ENCODE results near the gene FCER1A. TPM values are rescaled to one million over a fixed set of nuclear protein-coding genes. Genes with fewer than 3 reads are reported as not detected.

FCER1A gene
- total and polyA plus RNA-seq, 10 of the 15 experiments (the other 5 are each of a cell fraction or from before 2014, with no cell fraction given), result 0.06 to 0.62 (median 0.20) TPM; not detected in 5

- TF ChIP-seq MEF2A (IDR thresholded peaks at IDR 0.05; ENCODE audit: insufficient read depth, low read depth, low read length) (no peak), RBBP5 (conservative IDR thresholded peaks at IDR 0.05) (no peak), STAT1 (conservative IDR thresholded peaks at IDR 0.05) (no peak)
Measured at GRCh38 chr1:159274631-159275030, 27.5 kb upstream of the FCER1A start (continued).

GRCh38 chr1:159275891-159276290 lies 26.2 kb upstream of the FCER1A start:
- intact Hi-C loops (cut with micrococcal nuclease; ENCODE audit: unreplicated experiment), result no loop called here
- CTCF ChIA-PET, result no interaction called here

More at GRCh38 chr1:159275891-159276290, 26.2 kb upstream of the FCER1A start:
- Histone ChIP-seq H3K4me2 (ENCODE audit: control insufficient read depth, insufficient read depth) (no peak overlapping the region), H3K36me3 (ENCODE audit: control insufficient read depth in 2 of 2, insufficient read depth in 2 of 2, low read length in 1 of 2) (no peaks in the 10 kb centered on the region), H3K4me1 (ENCODE audit: control insufficient read depth, insufficient read depth, low read length) (no peaks in the 10 kb centered on the region), H3K27me3 (replicated peaks in 1 of 2; ENCODE audit: control insufficient read depth in 2 of 2, insufficient read depth in 2 of 2, low read length in 1 of 2) (peaks cover 0 to 3% of the 10 kb centered on the region in 2 experiments; a peak in 1 of 4 replicates), H3K79me2 (ENCODE audit: control insufficient read depth, insufficient read depth, low read length) (no peaks in the 10 kb centered on the region), H3K27ac (ENCODE audit: control insufficient read depth, insufficient read depth) (no peak overlapping the region), H2AFZ (ENCODE audit: control insufficient read depth, low read depth, low read length) (no peak overlapping the region), H3K9ac (ENCODE audit: control insufficient read depth, insufficient read depth, low read length) (no peak overlapping the region), H3K4me3 (no peak overlapping the region), H4K20me1 (ENCODE audit: control insufficient read depth, insufficient read depth) (no peaks in the 10 kb centered on the region), H3K9me3 (replicated peaks; ENCODE audit: control insufficient read depth, insufficient read depth, low read length) (no peaks in the 10 kb centered on the region)
- no TSS peak for BruUV-seq (replicated peaks)
- in situ Hi-C loops (cut with MboI), result no loop called here
- TF ChIP-seq RELA (IDR thresholded peaks at IDR 0.05; ENCODE audit: borderline replicate concordance, partially characterized antibody) (no peak), BCLAF1 (IDR thresholded peaks at IDR 0.05) (no peak), ZNF207 (IDR thresholded peaks at IDR 0.05; ENCODE audit: borderline replicate concordance) (no peak), RB1 (IDR thresholded peaks at IDR 0.05; ENCODE audit: borderline replicate concordance) (no peak), IKZF1 (conservative IDR thresholded peaks at IDR 0.05) (no peak), SMC3 (IDR thresholded peaks at IDR 0.05; ENCODE audit: borderline replicate concordance, low read length) (no peak), ZNF592 (IDR thresholded peaks at IDR 0.05) (no peak), TBL1XR1 (IDR thresholded peaks at IDR 0.05; ENCODE audit: low read depth, low read length) (no peak), TCF3 (IDR thresholded peaks at IDR 0.05; ENCODE audit: borderline replicate concordance, insufficient read depth, low read depth, low read length) (no peak), JUNB (IDR thresholded peaks at IDR 0.05) (no peak)
- DNase-seq (ENCODE audit: low read depth, low spot score) (no peak), ATAC-seq (no peak), FAIRE-seq (no peak)
- POLR2A ChIA-PET, result no interaction called here
- RAD21 ChIA-PET (ENCODE audit: unreplicated experiment), result no interaction called here
- SMC1A ChIA-PET (ENCODE audit: uncharacterized antibody, unreplicated experiment), result no interaction called here
